GM18907 (cell line): Measurements from ENCODE around the gene EXOC3.
"Not testable (repeated sequence)": the region's sequence is repeated elsewhere in the genome, so short reads cannot be mapped to it uniquely, and the experiment has no call there.

Experiments used
- ATAC-seq: cut with Tn5 transposase; IDR thresholded peaks from one replicate; pipeline ENCODE4 v1.9.1; 2021; ENCODE audit warnings: mild to moderate bottlenecking, moderate library complexity; ENCODE audit not compliant: unreplicated experiment

EXOC3 gene

DNA sequence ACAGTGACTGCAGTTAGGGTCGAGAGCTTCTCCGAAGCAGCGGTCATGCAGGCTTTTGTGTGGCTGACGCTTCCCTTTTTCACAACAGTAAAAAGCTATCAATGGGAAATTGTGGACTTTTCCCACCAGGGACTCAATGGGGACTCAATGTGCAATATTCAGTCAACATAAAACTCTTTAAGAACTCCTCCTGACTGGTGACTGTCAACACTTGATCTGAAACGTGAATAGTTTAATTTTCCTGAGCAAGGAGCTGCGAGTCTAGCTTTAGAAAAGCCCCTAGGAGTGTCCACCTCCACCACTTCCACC lies 28.7 kb downstream of the EXOC3 start:
- ATAC-seq = no peak

DNA sequence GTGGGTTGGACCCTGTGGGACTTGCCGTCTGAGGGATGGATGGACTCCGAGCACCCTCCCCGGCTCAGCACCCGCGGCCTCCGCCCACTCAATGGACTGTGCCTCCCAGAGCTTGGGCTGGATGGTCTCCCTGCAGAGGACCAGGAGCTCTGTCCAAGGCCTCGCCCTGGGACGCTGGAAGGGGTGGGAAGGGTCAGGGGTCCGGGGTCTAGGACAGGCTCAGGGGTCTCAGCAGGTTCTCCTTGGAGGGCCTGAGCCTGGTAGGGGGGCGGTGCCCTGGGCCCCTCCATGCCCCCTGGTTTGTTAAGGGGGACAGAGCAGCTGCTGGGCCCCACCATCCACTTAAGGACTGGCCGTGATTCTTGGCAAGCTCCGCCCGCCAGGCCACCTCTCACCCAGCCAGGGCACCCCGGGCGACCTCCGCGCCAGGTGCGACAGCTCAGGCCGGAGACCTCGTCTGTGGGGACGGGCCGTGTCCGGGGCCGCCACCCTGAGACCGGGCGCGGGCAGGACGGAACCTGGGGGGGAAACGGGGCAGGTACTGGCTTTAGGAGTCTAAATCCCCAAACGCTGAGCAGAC lies 29.2 kb downstream of the EXOC3 start:
- ATAC-seq = peak; percentile 21

DNA sequence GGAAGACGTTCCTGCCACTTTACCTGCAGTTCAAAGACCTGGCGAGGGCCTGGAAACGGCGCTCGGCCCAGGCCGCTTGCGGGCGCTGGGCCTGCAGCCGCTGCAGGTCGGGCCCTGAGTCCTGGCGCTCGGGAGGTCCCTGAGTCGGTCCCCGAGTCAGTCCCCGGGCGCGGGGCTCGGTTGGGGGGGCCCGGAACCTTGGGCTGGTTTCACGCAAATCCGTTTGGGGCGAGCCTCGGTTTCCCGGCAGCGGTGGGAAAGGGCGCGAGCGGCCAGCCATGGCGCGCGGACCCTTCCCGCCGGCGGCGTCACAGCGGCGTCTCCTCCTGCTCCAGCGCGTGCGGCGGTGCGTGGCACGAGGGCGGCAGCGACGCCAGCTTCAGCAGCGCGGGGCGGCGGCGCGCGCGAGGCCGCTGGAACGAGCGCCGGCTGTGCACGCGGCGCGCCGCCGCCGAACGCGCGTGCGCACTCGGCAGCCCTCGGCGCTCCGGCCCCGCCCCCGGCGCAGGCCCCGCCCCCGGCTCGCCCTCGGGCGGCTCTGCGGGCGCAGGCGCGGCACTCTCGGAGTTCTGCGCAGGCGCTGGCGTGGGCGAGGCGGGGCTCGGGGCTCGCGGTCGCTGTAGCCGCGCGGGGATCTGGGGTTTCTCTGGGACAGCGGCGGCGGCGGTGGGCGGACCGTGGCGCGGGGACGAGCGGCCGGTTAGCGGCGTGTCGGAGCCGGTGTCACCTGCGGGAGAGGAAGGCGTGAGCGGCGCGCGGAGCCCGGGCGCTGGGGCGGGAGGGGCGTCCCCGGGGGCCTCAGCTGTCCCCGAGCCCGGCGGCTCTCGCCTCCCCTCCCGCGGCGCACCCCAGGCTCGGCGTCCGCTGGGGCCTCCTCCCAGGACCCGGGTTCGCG lies 29.9 kb downstream of the EXOC3 start:
- peak; percentile 72 for ATAC-seq

- peak; percentile 25 for ATAC-seq
Measured at GRCh38 chr5:473551-474192, 30.7 kb downstream of the EXOC3 start.

DNA sequence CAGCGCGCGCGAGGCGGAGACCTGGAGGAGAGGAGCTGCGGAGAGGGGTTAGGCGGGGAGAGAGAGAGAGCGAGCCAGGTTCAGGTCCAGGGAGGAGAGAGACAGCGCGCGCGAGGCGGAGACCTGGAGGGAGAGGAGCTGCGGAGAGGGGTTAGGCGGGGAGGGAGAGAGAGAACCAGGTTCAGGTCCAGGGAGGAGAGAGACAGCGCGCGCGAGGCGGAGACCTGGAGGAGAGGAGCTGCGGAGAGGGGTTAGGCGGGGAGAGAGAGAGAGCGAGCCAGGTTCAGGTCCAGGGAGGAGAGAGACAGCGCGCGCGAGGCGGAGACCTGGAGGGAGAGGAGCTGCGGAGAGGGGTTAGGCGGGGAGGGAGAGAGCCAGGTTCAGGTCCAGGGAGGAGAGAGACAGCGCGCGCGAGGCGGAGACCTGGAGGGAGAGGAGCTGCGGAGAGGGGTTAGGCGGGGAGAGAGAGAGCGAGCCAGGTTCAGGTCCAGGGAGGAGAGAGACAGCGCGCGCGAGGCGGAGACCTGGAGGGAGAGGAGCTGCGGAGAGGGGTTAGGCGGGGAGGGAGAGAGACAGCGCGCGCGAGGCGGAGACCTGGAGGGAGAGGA lies 31.4 kb downstream of the EXOC3 start:
- ATAC-seq = not testable (repeated sequence)

DNA sequence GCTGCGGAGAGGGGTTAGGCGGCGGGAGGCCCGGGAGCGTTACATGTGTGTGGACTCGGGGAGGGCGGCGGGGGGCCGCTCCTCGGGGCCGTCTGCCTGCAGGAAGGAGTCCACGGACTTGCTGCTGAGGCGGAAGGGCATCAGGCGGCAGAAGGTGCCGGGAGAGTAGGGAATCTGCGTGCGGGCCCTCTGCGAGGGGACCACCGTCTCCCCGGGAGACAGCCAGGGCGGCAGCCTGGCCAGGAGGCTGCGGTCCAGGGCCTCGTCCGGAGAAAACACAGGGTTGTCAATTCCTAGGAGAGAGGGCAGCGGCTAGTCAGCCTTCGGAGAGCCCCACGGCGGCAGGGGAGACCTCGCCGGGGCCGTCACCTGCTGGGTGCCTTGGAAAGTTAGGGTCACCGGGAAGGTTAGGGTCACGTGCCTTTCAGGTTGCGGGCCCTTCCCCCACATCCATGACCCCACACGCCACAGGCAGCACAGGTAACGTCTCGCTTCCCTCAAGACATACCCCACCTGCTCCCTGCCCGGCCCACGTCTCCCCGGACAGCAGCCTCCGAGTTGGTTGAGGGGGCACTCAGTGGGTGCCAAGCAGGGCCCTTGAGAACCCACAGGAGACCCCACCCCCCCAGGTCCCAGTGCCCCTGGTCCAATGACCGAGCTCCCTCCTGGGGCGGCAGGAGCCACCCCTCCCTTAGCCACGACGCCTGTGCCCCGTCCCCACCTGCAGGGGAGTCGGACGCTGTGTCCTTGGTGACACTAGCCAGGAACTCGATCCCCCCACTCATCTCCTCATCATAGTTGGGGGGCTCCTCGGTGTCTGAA lies 32.1 kb downstream of the EXOC3 start:
- no peak for ATAC-seq

GRCh38 chr5:475704-476101 lies 32.7 kb downstream of the EXOC3 start:
- ATAC-seq = no peak

- no peak for ATAC-seq
Measured at GRCh38 chr5:476102-476813, 33.3 kb downstream of the EXOC3 start.

DNA sequence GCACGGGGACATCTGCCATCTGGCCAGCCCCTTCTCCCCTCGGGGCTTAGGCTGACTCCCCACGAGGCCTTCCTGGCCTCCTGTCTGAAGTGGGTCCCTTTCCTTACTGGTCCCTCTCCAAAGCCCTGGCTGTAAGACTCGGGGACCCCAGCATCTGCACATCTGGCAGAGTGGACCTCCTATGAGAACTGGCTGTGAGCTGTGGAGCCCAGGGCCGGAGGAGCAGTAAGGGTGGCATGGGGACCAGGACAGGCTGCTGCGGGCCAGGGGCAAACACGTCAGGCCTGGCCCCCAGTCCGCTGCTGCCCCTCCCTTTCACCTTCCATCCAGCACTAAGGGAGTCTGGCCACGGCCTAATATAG lies 33.8 kb downstream of the EXOC3 start:
- no peak for ATAC-seq

GRCh38 chr5:477247-477646 lies 34.3 kb downstream of the EXOC3 start:
- ATAC-seq = no peak

DNA sequence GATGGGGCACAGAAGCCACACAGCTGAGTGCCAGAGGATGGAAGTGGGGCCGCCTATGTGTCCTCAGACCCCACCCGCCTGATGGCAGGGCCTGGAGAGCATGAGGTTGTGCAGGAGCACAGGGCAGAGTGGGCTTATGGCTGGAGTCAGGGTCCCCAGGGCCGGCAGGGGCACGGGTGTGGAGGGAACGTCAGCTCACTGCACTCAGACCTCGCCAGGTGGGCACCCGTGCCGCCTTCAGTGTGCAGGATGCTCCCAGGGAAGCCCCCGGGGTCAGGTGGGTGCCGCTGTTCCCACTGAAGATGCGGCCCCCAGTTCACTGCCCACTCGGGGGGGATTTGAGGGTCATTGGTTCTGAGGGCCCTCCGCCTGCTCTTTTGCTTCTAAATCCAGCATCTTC lies 34.9 kb downstream of the EXOC3 start:
- ATAC-seq = no peak

- no peak for ATAC-seq
Measured at GRCh38 chr5:478369-478981, 35.5 kb downstream of the EXOC3 start.

- ATAC-seq = no peak
Measured at GRCh38 chr5:478982-479535, 36.1 kb downstream of the EXOC3 start.

GRCh38 chr5:479566-480319 lies 36.8 kb downstream of the EXOC3 start:
- ATAC-seq = no peak

- ATAC-seq = no peak
Measured at GRCh38 chr5:481347-481746, 38.4 kb downstream of the EXOC3 start.

DNA sequence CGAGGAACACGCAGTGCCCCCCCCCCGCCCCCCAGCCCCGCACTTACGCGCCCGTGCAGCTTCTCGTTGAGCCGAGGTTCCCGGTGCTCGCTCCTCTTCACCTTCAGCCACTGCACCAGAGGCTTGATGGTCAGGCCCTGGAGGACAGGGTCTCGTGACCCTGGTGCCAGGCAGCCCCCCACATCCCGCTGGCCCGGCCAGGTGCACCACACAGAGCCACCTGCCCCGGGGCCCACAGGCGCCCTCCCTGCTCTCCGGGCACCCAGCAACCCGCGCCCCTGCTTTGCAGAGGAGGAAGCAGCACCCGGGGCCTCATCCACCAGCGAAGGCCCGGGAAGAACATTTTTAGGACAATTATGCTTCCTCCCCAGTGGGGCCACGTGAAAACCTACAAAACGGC lies 39.0 kb downstream of the EXOC3 start:
- no peak for ATAC-seq

- no peak for ATAC-seq
Measured at GRCh38 chr5:482506-482905, 39.5 kb downstream of the EXOC3 start.

DNA sequence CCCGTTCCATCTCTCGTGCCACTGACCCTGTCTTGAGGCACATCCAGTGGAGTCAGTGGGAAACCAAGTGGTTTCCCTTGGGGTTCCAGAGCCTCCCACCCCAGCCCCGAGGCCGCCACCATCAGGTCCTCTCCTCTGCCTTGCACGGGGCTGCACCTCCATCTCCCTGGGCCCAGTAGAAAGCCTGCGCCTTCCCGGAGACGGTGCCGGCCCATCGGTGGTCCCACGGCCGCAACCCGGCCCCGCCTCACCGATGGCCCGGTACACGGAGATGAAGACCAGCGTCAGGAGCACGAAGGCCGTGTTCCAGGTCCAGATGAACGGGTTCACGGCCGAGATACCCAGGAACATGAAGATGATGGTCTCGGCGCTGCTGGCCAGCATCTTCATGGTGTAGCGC lies 40.0 kb downstream of the EXOC3 start:
- no peak for ATAC-seq
